GM12878 (cell line): ENCODE measurements around the gene NMT1. TPM values are rescaled to one million over a fixed set of nuclear protein-coding genes. Genes with fewer than 3 reads are reported as not detected.

Experiments
- CHD1 ChIP-seq: IDR thresholded peaks from 2 replicates; pipeline ENCODE4 v1.6.1; 2012; ENCODE audit warnings: low read depth, low read length, improper control_type of control experiment
- KDM1A ChIP-seq: fragments of 200-600 bp; sonication (generic); IDR thresholded peaks from 2 replicates; pipeline ENCODE4 v1.6.1; 2016; ENCODE audit warnings: borderline replicate concordance
- MXI1 ChIP-seq: fragments of 150-350 bp; IDR thresholded peaks from 2 replicates; pipeline ENCODE4 v1.6.1; 2011; ENCODE audit warnings: low read depth, mild to moderate bottlenecking, inconsistent platforms, low read length, improper control_type of control experiment
- NR2C2 ChIP-seq: IDR thresholded peaks from 2 replicates; pipeline ENCODE4 v1.6.1; 2011; ENCODE audit warnings: borderline replicate concordance, low read depth; ENCODE audit not compliant: control insufficient read depth, insufficient read length
- SMARCA5 ChIP-seq: fragments of 450-650 bp; IDR thresholded peaks from 2 replicates; pipeline ENCODE4 v1.6.1; 2017; ENCODE audit warnings: mild to moderate bottlenecking
- USF2 ChIP-seq: IDR thresholded peaks from 2 replicates; pipeline ENCODE4 v1.6.1; 2011; ENCODE audit warnings: low read depth, low read length, improper control_type of control experiment, borderline replicate concordance
- ZBTB33 ChIP-seq: fragments of 450-650 bp; IDR thresholded peaks from 2 replicates; pipeline ENCODE4 v1.6.1; 2017; ENCODE audit warnings: mild to moderate bottlenecking
- ZNF207 ChIP-seq: fragments of 450-650 bp; IDR thresholded peaks from 2 replicates; pipeline ENCODE4 v1.6.1; 2014; ENCODE audit warnings: antibody characterized with exemption, mild to moderate bottlenecking, borderline replicate concordance
- ZNF592 ChIP-seq: fragments of 450-650 bp; IDR thresholded peaks from 2 replicates; pipeline ENCODE4 v1.6.1; 2017; ENCODE audit warnings: mild to moderate bottlenecking, moderate library complexity
- polyA plus RNA-seq, 11 experiments: library from polyadenylated mRNA; depleted of rRNA in 4 of 11; unstranded in 6 of 11; stranded (reverse) in 5 of 11; fragments of >200 nt; fragmentation: Nextera tagmentation in 4 of 11; fragmentation: Illumina TruSeq in 1 of 11; extraction: Ambion mirVana in 4 of 11; extraction: Trizol in 1 of 11; gene quantifications; 1 replicate in 1 of 11; 2 replicates in 10 of 11; pipeline versions ENCODE4 v1.2.1 to v1.2.3, GENCODE V29; 2011 to 2016; ENCODE audit warnings: inconsistent platforms in 2 of 11, missing spikeins in 2 of 11, low read depth in 1 of 11
- total RNA-seq, 4 experiments: library from RNA; depleted of rRNA in 3 of 4; stranded (reverse); fragments of >200 nt in 3 of 4; fragmentation: Illumina TruSeq in 1 of 4; extraction: Trizol in 1 of 4; gene quantifications; 2 replicates each; pipeline versions ENCODE4 v1.2.1 to v1.2.3, GENCODE V29; 2013 to 2021

The NMT1 gene
- total and polyA plus RNA-seq, 10 of the 15 experiments (the other 5 are each of a cell fraction or from before 2014, with no cell fraction given), result 96.7 to 395 (median 222) TPM

GRCh38 chr17:45018848-45019711, 42.0 kb upstream of the NMT1 start (continued):
- TF ChIP-seq NR2C2, result no peak
- TF ChIP-seq CHD1, result no peak
- no peak for TF ChIP-seq ZNF592
- TF ChIP-seq ZNF207, result no peak
- no peak for TF ChIP-seq USF2
- no peak for TF ChIP-seq MXI1
- TF ChIP-seq KDM1A, result no peak
- peak; percentile 87 for TF ChIP-seq SMARCA5
- TF ChIP-seq ZBTB33, result no peak
